MCF 10A (cell line): Measurements from ENCODE around the gene OARD1. TPM values are rescaled to one million over a fixed set of nuclear protein-coding genes. Genes with fewer than 3 reads are reported as not detected.

Experiments
- BruUV-seq: library from RNA; stranded (reverse); fragments of 400-500 nt; replicated peaks from 2 replicates; lab custom pipeline; 2021; lab: Mats Ljungman, UMichigan
- CTCF ChIA-PET: fragments of 300-600 bp; sonication (Branson Sonifier 250); formaldehyde crosslinking; extraction: SDS; loops from one replicate; lab custom pipeline; 2021; ENCODE audit warnings: antibody characterized with exemption, inconsistent platforms; lab: Yijun Ruan, JAX
- POLR2A ChIA-PET: fragments of 300-600, 350-650 bp; sonication (Branson Sonifier 250); formaldehyde crosslinking; extraction: SDS; loops from one replicate; lab custom pipeline; 2020; ENCODE audit warnings: antibody characterized with exemption, inconsistent platforms; lab: Yijun Ruan, JAX
- DNase-seq: peaks from one replicate; pipeline ENCODE4 v3.0.0-alpha.2; 2018; ENCODE audit not compliant: unreplicated experiment
- H3K27ac Mint-ChIP-seq: one replicate; pipeline ENCODE4 v1.8.0; 2022; ENCODE audit warnings: mild to moderate bottlenecking, low read depth, mixed read lengths; ENCODE audit not compliant: unreplicated experiment
- H3K27me3 Mint-ChIP-seq: one replicate; pipeline ENCODE4 v1.8.0; 2022; ENCODE audit warnings: mixed read lengths; ENCODE audit not compliant: insufficient read depth, unreplicated experiment
- H3K36me3 Mint-ChIP-seq: one replicate; pipeline ENCODE4 v1.8.0; 2022; ENCODE audit warnings: mild to moderate bottlenecking, moderate library complexity, mixed read lengths; ENCODE audit not compliant: insufficient read depth, unreplicated experiment
- H3K4me1 Mint-ChIP-seq: one replicate; pipeline ENCODE4 v1.8.0; 2022; ENCODE audit warnings: mixed read lengths; ENCODE audit not compliant: insufficient read depth, unreplicated experiment
- H3K4me3 Mint-ChIP-seq: one replicate; pipeline ENCODE4 v1.8.0; 2022; ENCODE audit warnings: mild to moderate bottlenecking, moderate library complexity, mixed read lengths; ENCODE audit not compliant: unreplicated experiment
- H3K9me3 Mint-ChIP-seq: one replicate; pipeline ENCODE4 v1.8.0; 2022; ENCODE audit warnings: mixed read lengths; ENCODE audit not compliant: unreplicated experiment
- intact Hi-C: fragments of 100-400 bp; cut with micrococcal nuclease; formaldehyde crosslinking; loops from 2 replicates; pipeline ENCODE4 v1.14.1; 2022
- total RNA-seq: library from RNA; stranded (reverse); gene quantifications from 2 replicates; pipeline ENCODE4 v1.2.3, GENCODE V29; 2022
- TF ChIP-seq, protein P1 (sequence below): fragments of 200-600 bp; IDR thresholded peaks from one replicate; pipeline ENCODE4 v1.8.0; 2022; ENCODE audit warnings: antibody characterized with exemption, mild to moderate bottlenecking; ENCODE audit not compliant: unreplicated experiment

OARD1 gene
- total RNA-seq, 1 experiment from 2014 or later: 28.0 TPM

- ChIA-PET POLR2A (no interaction called here), CTCF (interaction anchor here (1.4 kb wide), 1 partner anchor 19 kb away, joined by 4 read pairs; no protein-coding TSS in a partner anchor)
- Mint-ChIP-seq H3K9me3 (no peaks in the 10 kb centered on the region), H3K27me3 (no peaks in the 10 kb centered on the region), H3K27ac (no peak overlapping the region), H3K4me1 (no peaks in the 10 kb centered on the region), H3K36me3 (no peaks in the 10 kb centered on the region), H3K4me3 (no peak overlapping the region)
- no TSS peak for BruUV-seq
- TF ChIP-seq, protein P1, sequence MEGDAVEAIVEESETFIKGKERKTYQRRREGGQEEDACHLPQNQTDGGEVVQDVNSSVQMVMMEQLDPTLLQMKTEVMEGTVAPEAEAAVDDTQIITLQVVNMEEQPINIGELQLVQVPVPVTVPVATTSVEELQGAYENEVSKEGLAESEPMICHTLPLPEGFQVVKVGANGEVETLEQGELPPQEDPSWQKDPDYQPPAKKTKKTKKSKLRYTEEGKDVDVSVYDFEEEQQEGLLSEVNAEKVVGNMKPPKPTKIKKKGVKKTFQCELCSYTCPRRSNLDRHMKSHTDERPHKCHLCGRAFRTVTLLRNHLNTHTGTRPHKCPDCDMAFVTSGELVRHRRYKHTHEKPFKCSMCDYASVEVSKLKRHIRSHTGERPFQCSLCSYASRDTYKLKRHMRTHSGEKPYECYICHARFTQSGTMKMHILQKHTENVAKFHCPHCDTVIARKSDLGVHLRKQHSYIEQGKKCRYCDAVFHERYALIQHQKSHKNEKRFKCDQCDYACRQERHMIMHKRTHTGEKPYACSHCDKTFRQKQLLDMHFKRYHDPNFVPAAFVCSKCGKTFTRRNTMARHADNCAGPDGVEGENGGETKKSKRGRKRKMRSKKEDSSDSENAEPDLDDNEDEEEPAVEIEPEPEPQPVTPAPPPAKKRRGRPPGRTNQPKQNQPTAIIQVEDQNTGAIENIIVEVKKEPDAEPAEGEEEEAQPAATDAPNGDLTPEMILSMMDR: no peak
- DNase-seq: no peak
- intact Hi-C loops: no loop called here
These were observed 24.9 kb downstream of the OARD1 start for GRCh38 chr6:41047306-41047705.

GRCh38 chr6:41046084-41046483, 26.1 kb downstream of the OARD1 start:
- ChIA-PET POLR2A (interaction anchor here (0.7 kb wide), 1 partner anchor 9 kb away, joined by 3 read pairs; no protein-coding TSS in a partner anchor), CTCF (interaction anchor here (0.5 to 1.4 kb wide), 5 partner anchors 8 to 21 kb away, joined by 3 to 4 read pairs (median 4); no protein-coding TSS in a partner anchor)
- BruUV-seq: no TSS peak
- no peak overlapping the region for H3K4me3 Mint-ChIP-seq
- intact Hi-C loops: no loop called here
- H3K27me3 Mint-ChIP-seq: no peaks in the 10 kb centered on the region
- H3K9me3 Mint-ChIP-seq: no peaks in the 10 kb centered on the region
- no peak overlapping the region for H3K27ac Mint-ChIP-seq
- TF ChIP-seq, protein P1: no peak
- H3K36me3 Mint-ChIP-seq: no peaks in the 10 kb centered on the region
- DNase-seq: no peak
- no peaks in the 10 kb centered on the region for H3K4me1 Mint-ChIP-seq

GRCh38 chr6:41045664-41046063, 26.5 kb downstream of the OARD1 start:
- DNase-seq: no peak
- BruUV-seq: no TSS peak
- TF ChIP-seq, protein P1: no peak
- POLR2A ChIA-PET: interaction anchor here (0.8 kb wide), 1 partner anchor 10 kb away, joined by 3 read pairs; no protein-coding TSS in a partner anchor
- Mint-ChIP-seq H3K27ac (no peak overlapping the region), H3K4me3 (no peak overlapping the region), H3K27me3 (no peaks in the 10 kb centered on the region), H3K36me3 (no peaks in the 10 kb centered on the region), H3K4me1 (peaks cover 3% of the 10 kb centered on the region), H3K9me3 (no peaks in the 10 kb centered on the region)
- intact Hi-C loops: no loop called here
- CTCF ChIA-PET: interaction anchor here (0.5 to 1.4 kb wide), 6 partner anchors 8 to 22 kb away, joined by 3 to 4 read pairs (median 4); no protein-coding TSS in a partner anchor

DNA sequence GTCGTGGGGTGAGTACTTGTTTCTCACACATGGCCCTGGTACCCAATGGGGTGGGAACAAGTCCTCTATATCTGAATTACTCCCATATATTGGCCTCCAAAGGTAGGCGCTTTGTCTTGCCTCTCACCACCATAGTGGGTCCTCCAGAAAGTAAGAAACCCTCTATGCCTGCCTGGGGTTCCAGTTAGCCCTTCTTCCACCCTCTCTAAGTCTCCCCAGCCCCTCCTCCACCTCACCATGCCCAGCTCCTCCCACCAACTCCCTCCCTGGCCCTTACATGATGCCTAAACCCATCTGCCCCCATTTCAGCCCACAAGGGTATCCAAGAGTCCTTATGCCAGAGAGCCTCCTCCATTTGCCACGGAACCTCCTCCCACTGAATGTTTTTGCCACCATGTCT, 29.0 kb downstream of the OARD1 start:
- CTCF ChIA-PET: interaction anchor here (1.0 to 5.5 kb wide), 4 partner anchors 10 to 149 kb away, joined by 3 to 43 read pairs (median 4); no protein-coding TSS in a partner anchor

More for the DNA sequence above, 29.0 kb downstream of the OARD1 start:
- H3K36me3 Mint-ChIP-seq: no peaks in the 10 kb centered on the region
- DNase-seq: no peak
- no peaks in the 10 kb centered on the region for H3K27me3 Mint-ChIP-seq
- no TSS peak for BruUV-seq
- POLR2A ChIA-PET: no interaction called here
- peaks cover 21% of the 10 kb centered on the region for H3K4me1 Mint-ChIP-seq
- TF ChIP-seq, protein P1: no peak
- H3K27ac Mint-ChIP-seq: no peak overlapping the region
- H3K9me3 Mint-ChIP-seq: no peaks in the 10 kb centered on the region
- intact Hi-C loops: no loop called here
- no peak overlapping the region for H3K4me3 Mint-ChIP-seq
